GM21447 (cell line): Measurements from ENCODE around the gene ZNF593.

Experiments used
- ATAC-seq: cut with Tn5 transposase; IDR thresholded peaks from one replicate; pipeline ENCODE4 v1.9.1; 2021; ENCODE audit not compliant: unreplicated experiment

Gene ZNF593

DNA sequence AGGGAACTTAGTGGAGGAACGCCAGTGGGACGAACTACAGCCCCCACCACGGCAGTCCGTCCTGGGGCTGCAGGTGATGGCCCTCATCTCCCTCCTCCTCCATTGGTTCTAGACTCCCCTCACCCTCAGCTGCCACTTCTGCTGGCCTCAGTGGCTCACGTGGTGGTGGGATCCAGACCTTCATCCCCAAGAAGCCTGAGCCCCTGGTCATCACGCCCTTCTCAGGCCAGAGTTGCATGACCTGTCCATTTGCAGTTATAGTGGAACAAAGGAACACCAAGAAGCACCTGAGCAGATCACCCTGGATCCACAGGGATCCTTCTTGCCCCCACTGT is 23.8 kb upstream of the ZNF593 start:
- no peak for ATAC-seq

DNA sequence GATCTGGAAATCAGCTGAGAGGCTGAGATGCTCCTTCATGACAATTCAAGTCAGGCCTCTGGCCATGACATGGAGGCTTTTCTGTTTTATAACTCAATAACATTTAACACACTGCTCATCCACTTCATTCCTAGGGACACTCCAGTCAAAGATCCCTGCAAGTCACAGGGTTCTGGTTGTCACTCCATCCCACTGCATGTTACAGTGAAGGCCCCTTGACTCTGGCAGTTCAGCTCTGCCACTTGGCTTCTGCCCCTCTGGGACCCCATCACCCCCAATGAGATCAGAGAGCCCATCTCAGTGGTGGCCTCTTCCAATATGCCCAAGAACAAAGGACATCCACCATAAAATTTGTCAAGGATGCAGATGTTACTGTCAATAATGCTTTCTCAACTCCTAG is 20.8 kb upstream of the ZNF593 start:
- ATAC-seq: no peak

DNA sequence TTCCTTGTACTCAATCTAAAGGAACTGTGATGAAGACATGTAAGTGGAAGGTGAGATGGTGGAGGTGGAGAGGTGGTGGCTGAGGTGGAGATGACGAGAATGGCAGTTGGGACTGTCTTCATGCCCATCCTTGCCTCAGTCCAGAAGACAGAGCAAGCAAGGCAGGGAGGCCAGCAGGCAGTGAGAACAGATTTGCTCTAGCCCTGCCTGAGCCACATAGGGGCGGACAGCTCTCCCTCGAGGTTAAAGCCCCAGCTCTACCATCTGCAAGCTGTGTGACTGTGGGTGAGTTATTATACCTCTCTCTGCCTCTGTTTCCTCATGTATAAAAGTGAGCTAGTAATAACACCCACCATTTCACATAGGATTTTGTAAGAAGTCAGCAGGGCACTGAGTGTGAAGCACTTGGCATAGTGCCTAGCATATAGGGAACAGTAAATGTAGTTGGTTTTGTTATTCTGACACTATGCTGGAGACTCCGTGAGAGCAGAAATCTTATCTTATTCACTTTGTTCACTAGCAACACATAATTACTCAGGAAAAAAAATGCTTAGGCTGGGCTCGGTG is 15.7 kb upstream of the ZNF593 start:
- no peak for ATAC-seq

DNA sequence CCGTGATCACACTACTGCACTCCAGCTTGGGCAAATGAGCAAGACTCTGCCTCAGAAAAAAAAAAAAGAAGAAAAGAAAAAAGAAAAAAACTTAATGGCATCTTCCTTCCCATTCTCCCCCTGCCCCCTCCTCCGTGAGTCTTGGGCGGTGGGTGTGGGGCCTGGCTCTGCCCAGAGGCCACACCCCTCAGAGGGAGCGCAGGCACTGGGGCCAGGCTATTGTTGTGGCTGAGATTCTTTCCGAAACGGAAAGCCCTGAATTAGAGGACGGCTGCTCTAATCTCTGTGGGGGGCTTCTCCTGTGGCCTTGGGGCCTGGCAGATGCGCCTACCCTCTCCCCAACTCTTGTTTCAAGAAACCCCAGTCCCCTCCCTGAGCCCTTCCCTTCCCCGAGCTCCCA is 15.0 kb upstream of the ZNF593 start:
- ATAC-seq: no peak

DNA sequence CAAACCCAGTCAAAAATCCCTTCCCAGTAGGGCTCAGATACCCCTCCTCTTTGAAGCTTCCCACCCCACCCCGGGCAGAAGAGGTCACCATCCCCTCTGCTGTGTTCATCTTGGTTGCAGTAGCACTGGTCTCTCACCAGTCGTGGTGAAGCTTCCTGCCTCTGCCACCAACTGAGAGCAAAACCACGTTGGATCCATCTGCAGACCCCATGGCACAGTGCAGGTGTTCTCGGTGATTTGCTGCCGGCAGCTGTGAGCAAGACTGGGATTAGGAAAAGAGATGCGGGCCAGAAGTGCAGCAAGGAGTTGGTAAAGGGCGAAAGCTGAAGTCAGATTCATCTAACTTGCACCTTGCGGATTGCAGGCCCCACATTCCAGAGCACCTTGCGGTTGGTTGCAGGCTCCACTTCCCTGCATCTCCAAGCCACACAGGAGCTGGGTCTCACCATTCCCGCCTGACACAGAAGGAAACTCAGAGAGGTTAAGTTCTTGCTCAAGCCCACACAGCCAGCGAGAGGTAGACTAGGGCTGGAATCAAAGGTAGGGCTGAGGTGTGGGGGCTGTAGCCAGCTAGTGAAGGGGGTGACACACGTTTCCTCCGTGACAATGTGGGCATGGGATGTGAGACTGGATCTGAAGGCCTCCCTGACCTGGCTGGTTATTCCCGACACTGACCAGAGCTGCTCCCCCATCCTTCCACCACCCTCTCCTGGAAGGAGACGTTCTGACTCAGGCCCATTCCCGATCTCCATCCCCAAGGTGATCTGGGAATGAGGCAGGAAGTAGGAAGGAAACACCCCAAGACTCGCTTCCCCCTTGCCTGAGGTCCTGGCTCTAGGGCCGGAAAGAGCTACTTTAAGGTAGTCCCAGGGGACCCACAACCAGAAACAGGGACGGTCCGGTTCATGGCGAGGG is 14.1 kb upstream of the ZNF593 start:
- ATAC-seq: no peak

DNA sequence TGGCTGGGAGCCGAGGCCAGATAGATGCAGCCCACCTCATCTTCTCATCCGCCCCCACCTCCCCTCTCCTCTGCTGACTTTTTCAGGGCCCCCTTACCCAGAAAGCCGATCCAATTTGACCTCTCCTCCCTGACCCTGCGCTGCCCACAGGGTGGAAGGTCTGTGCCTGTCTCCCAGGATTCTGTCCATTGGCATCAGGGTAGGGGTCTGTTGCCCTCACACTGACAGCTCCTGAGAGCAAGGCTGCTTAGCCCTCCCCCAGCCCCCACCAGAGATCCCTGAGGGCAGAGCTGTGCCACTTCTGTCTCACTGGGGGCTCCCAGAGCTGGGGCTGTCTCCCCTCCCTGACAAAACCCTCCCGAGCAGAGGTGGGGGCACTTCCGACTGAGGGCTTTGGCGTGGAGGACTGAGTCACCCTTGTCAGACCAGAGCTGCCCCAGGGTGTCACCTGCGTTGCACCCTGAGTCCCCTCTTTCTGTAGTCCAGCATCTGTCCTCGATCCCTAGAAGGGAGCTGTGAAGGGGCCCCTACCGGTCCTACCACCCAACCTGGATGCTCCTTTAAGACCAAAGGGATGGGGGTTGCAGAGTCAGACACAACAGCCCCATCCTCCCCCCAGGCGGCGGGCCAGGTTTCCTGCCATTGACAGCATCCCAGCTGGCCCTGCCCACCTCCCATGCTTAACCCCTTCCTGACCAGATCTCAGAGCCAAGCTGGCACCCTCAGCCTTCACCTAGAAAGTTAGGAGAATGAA is 13.2 kb upstream of the ZNF593 start:
- no peak for ATAC-seq

DNA sequence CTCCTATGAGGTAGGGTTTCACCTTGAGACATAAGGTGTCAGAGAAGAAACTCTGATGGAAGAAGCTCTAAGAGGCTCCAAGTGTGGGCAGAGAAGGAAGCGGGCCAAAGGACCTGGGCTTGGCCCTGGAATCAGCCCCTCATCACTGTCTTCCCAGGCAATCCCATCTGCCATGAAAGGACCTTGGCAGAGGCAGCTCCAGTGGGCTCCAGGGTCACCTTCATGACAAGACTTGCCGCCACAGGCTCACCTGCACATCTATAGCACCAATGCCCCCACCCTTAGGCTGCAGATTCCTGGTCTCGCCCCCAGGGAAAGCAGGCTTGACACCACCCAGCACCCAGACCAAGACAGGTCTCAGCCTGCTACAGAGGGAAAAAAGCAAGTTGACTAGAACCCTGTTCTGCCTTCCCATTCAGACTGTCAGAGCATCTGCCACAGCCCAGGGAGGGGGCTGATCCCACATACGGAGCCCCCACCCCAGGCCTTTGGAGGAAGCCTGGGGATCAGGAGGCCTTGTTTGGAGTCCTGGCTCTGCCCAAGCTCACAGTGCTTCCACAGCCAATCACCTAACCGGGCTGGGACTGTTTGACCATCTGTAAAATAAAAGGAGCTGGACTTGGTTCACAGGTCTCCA is 11.3 kb upstream of the ZNF593 start:
- no peak for ATAC-seq

DNA sequence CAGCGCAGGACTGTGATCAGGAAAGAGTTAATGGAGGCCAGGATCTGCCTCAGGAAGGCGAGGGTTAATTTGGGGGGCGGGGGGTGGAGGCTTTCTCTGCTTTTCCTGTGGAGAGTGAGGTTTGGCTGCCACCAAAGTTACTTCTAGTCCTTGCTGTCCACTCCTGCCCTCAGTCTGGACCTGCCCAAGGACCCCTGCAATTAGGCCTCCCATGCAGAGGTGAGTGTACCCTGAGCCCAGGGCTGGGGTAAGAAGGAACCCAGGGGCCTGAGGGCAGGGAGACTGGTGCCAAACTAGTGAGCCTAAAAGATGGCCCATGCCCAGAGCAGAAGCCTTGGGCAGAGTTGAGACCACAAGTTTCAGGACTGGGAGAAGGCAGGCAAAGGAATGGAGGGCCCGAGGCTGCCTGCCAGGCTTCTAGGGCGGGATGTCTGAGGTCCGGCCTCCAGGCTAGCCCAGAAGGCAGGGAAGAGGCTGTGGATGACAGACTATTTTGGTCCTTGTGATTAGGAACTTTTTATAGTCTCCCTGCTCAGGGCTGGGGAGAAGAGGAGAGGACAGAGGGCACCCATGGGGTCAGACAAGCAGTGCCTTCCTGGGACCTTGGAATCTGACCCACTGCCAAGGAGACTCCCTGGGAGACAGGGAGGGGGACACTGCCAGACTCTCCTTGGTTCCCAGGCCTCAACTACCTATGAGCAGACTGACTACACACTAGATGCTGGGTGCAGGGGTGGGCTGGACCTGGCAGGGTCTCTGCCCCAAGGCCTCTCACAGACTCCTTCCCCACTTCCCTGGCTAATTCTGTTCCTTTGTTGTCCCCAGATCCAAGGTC is 10.6 kb upstream of the ZNF593 start, which contains the start of gene FAM110D:
FAM110D (plus strand) TSS at position 172 of the 835 bp plus-strand sequence. CDS start 2,213 bp downstream, outside the sequence.
- no peak for ATAC-seq

DNA sequence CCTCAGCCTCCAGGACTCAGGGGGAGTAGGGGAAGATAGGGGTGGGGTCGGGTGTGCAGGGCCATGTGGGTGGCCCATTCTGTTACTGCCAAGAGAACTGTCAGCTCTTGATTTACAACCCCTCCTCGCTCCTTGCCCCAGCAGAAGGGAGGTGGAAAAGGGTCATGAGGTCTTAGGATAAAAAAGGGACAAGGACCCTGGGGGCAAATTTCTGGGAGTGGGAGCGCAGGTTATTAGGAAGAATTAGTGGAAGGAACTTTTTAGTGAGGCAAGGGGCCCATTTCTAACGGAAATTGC is 10.0 kb upstream of the ZNF593 start:
- ATAC-seq: no peak

DNA sequence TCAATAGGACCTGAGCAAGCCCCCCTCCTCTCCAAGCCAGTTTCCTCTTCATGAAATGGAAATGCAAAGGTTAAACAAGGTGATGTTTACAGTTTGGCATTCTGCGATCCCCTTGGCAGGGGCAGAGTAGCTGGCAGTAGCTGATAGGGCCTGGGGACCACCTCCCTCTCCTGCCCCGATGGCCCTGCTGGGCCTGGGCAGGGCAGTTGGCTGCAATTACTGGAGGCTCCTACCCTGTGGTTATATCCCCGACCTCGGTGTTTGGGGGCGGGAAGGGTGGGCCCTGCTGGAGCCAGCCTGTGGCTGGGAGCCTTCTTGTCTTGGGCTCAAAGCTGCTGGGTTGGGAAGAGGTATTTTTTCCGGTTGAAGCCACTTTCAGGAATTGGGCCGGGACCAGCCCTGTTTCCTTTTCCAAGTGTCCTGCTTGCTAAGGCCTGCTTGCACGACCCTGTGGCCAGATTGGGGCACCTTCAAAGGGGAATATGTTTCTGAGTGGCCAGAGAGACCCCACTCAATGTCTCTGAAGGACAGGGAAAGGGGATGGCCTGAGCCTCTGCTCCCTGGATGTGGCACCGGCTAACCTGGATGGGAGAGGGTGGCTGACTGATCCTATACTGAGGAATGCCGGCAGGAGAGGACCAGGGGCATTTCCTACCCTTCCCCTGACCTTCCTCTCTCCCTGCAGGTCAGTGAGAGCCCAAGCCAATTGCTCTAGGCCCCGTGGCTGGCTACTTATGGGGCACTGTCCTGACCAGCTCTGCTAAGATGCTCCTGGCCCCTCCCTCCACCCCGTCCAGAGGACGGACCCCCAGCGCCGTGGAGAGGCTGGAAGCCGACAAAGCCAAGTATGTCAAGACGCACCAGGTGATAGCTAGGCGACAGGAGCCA is 8.9 kb upstream of the ZNF593 start:
- no peak for ATAC-seq

DNA sequence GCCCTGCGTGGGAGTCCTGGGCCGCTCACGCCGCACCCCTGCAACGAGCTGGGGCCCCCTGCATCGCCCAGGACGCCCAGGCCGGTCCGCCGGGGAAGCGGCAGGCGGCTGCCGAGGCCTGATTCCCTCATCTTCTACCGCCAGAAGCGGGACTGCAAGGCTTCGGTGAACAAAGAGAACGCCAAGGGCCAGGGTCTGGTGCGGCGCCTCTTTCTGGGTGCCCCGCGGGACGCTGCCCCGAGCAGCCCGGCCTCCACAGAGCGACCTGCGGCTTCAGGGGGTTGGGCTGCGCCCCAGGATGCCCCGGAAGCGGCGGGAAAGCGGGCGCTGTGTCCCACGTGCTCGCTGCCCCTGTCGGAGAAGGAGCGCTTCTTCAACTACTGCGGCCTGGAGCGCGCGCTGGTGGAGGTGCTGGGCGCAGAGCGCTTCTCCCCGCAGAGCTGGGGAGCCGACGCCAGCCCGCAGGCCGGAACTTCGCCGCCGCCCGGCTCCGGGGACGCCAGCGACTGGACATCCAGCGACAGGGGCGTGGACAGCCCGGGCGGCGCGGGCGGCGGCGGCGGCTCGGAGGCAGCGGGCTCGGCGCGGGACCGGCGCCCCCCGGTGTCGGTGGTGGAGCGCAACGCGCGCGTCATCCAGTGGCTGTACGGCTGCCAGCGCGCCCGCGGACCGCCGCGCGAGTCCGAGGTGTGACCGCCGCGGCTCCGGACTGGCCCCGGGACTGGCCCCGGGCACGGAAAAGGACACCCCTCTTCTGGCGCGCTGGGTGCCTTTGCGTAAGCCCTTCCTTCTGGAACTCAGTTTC is 8.1 kb upstream of the ZNF593 start:
- ATAC-seq: no peak

DNA sequence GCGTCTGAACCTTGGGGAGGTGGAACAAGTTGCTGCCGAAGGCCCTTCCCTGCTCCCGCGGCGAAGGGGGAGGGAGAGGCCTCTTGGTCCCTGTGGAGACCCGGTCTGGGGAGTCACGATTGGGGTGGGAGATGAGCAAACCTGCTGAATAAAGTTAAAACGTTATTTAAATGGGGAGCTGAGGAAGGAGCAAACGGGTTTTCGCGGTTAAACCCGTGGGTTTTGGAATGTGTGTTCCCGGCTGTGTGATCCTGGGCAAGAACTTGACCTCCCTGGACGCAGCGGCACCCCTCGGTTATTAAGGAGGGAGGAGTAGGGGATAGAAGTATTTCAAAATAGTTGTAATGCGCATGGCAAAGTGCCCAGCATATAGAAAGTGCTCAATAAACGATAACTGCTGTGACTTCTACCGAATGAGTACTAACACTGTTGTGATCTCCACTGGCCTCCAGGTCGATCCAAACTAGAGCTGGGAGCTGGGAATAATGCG is 7.4 kb upstream of the ZNF593 start:
- no peak for ATAC-seq

DNA sequence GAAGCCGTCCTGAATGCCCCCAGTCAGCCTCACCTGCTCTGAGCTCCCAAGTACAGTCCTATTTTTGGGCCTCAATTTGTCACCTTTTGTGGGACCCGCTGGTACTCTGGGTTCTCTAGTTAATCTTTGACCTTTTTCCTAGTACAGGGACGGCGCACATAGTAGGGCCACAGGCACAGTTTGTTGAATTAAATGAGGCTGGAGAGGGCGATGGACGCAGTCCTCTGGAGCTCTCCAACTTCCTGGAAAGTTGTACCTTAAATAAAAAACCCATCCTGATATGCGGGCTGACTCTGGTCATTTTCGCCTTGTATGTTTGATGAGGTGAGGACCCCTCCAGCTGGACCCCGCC is 6.0 kb upstream of the ZNF593 start:
- no peak for ATAC-seq

DNA sequence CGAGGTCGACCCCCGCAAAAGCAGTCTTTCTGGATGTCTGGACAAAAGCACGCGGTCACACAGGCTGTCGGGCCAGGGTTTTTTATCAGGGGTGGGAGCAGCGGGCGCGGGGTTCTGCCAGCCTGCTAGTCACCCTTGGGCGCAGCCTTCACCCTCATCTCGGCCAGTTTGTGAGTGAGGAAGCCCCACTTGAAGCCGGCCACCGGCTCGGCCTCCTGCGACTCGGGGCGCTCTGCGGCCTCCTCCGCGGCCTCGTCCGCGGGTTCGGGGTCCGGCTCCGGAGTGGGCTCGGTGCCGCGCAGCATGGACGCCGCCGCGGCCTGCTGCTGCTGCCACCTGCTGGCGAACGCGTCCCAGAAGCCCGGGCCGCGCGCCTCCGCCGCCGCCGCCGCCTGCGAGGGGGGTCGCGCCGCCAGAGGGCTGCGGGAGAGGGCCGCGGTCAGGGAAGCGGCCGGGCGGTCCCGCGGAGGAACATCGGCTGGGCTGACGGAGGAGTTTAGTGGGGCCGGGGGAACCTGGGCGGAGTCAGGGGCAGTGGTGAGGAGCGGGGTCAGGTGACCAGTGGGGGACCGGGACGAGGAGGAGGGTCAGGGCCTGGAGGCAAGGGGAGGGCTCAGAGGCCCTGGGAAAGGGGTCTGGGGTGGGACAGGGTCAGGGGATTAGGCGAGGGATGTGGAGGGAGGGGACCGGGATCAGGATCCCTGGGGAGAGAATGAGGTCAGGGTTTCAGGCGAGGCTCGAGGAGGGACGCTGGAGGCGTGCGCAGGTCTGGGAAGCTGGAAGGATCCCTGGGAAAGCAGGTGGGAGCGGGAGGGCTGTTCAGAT is 5.5 kb upstream of the ZNF593 start:
- no peak for ATAC-seq

DNA sequence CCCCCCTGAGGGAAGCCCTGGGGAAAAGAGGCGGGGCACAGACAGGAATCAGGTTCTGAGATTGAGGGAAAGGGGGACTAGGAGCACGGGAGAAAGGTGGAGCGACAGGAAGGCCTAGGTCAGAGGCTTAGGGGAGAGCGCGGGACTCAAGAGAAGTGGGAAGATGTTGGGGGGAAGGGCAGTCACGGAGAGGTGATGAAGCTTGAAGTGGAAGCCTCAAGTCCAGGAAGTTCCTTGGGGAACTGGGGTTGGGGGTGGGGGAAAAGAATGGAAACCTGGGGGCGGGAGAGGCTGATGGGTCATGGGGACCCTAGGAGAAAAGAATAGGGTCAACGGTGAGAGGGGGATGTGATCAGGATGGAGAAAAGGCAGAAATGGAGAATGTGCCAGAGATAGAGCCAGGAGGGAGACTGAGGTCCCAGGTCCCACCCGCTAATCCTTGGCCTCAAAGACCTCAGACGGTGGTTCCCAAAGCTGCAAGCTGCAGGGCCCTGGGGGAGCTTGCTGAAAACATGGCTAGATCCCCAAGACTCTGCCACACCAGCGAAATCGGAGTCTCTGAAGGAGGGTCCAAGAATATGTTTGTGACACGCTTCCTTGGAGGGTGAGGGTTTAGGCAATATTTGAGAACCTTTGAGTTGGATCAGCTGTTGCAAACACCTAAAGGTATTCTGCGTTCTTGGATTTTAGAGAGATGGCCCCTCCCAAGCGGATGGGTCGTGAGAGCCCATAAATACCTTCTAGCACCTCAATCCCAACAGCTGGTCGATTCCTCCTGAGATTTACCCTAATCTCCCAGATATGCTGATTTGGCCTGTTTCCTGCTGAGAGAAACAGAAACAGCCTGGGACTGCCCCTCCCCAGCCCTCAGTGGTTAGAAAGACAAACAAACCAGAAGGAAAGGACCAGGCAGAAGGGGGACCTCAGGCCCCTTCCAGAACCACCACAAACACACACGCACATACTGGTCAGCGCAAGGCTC is 4.6 kb upstream of the ZNF593 start:
- ATAC-seq: no peak

DNA sequence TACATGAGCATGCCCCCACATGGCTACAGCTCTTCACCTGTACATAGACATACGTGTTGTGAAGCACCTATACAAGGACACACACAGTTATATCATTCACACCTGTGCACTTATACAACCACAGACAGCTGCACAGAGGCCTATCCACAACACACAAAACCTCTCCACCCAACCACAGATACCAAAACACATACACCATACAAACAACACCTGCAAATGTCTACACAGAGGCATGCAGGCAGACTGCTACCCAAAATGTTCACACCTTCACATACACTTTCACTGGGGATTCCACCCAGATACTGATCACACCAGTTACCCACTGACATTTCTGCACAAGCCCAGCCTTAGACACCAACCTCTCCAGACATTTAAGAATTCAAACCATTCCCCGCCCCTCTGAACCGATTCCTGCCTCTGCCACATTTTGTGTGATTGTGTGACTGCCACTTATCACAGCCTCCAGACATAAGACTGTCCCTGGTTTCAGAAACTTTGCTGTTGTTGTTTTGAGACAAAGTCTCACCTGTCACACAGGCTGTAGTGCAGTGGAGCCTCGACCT is 2.9 kb upstream of the ZNF593 start:
- no peak for ATAC-seq
